ENCODE data around the gene ETS1. TPM values are rescaled to one million over a fixed set of nuclear protein-coding genes. Genes with fewer than 3 reads are reported as not detected.

Gene ETS1
- total RNA-seq, 2 experiments from 2014 or later = 579 to 590 TPM

DNA sequence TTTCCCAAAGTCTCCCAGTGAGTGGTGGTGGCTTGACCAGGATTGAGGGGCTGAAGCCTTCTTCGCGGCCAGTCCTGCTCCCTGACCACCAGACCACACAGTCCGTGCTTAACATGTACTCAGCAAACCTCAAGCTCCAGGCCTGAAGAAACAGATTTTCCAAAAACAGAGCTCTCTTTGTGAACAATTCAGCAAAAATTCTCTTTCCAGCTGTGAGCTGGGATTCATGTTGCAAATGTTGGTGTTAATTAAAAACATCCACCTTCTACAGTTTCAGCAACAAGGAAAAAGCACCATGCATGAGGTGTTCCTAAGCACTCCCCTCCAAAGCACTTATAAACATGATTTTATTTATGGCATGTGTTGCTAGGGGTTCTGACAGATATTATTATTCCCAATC, 129.5 kb downstream of the ETS1 start:
- CTCF ChIA-PET = interaction anchor here (0.6 to 2.0 kb wide), 9 partner anchors 8 to 319 kb away, joined by 3 to 8 read pairs (median 3); no protein-coding TSS in a partner anchor
- peaks cover 55% of the 10 kb centered on the region for H3K4me1 ChIP-seq (ENCODE audit: insufficient read depth, low read length)
- peaks cover 81% of the 10 kb centered on the region for H3K36me3 Mint-ChIP-seq (ENCODE audit: low read depth)
- peak in 1 of 14 experiments; percentile 8 for DNase-seq
- no peak overlapping the region for H3K4me3 Mint-ChIP-seq
- H3K9me3 ChIP-seq (ENCODE audit: control insufficient read depth in 1 of 2, insufficient read depth in 1 of 2, low read length in 2 of 2) = no peaks in the 10 kb centered on the region
- no peak for ATAC-seq (ENCODE audit: poor library complexity)
- H3K9me3 Mint-ChIP-seq = no peaks in the 10 kb centered on the region
- POLR2A ChIA-PET = interaction anchor here (0.5 to 23.3 kb wide), 18 partner anchors 8 to 219 kb away, joined by 3 to 476 read pairs (median 6); no protein-coding TSS in a partner anchor
- H3K27me3 ChIP-seq (ENCODE audit: control insufficient read depth in 1 of 2, insufficient read depth in 2 of 2, low read length in 2 of 2) = no peaks in the 10 kb centered on the region
- peaks cover 71% of the 10 kb centered on the region for H3K36me3 ChIP-seq (ENCODE audit: insufficient read depth, low read length)
- no peak overlapping the region for H3K4me3 ChIP-seq (ENCODE audit: low read length)
- no peak overlapping the region for H3K27ac ChIP-seq (ENCODE audit: low read depth in 1 of 2, low read length in 2 of 2)
- no peaks in the 10 kb centered on the region for H3K27me3 Mint-ChIP-seq
- H3K4me1 Mint-ChIP-seq (ENCODE audit: low read depth) = peaks cover 96% of the 10 kb centered on the region
- TF ChIP-seq, protein P1, sequence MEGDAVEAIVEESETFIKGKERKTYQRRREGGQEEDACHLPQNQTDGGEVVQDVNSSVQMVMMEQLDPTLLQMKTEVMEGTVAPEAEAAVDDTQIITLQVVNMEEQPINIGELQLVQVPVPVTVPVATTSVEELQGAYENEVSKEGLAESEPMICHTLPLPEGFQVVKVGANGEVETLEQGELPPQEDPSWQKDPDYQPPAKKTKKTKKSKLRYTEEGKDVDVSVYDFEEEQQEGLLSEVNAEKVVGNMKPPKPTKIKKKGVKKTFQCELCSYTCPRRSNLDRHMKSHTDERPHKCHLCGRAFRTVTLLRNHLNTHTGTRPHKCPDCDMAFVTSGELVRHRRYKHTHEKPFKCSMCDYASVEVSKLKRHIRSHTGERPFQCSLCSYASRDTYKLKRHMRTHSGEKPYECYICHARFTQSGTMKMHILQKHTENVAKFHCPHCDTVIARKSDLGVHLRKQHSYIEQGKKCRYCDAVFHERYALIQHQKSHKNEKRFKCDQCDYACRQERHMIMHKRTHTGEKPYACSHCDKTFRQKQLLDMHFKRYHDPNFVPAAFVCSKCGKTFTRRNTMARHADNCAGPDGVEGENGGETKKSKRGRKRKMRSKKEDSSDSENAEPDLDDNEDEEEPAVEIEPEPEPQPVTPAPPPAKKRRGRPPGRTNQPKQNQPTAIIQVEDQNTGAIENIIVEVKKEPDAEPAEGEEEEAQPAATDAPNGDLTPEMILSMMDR (IDR thresholded peaks at IDR 0.05) = no peak
- intact Hi-C loops (cut with DNase I, micrococcal nuclease) = no loop called here
- H3K27ac Mint-ChIP-seq = peak overlapping the region; percentile 80

DNA sequence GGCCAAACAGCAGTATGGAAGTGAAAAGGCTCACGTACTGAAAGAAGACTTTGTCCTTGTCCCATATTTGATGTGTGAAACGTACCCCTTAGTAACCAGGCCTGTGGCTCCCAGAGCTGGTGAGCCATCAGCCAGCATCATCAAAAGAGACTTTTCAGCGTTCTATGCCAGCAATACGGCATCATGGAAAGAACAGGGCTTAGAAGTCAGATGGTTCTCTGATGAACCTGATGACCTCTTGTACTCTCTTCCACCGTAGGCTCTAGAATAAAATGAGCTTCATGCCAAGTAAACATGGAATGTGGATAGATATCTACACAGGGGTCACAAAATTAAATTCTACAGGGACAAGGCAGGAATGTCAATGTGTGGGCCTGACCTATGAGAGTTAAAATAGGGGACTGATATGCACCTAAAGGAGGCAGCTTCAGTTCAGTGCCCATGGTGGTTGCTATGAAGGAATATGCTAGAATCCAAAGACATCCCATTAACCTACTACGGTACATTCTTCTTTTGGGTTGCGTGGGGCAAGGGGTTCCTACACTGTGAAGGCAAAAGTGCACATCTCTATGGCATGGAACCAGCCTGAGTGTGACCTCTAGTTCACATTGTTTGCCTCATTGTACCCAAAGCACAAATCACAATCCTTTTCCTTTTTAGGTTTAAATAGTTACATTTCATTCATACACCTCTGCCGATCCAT, 130.6 kb downstream of the ETS1 start:
- ChIA-PET POLR2A (interaction anchor here (0.7 to 23.3 kb wide), 16 partner anchors 8 to 171 kb away, joined by 3 to 476 read pairs (median 4); no protein-coding TSS in a partner anchor), CTCF (interaction anchor here (1.1 to 2.0 kb wide), 2 partner anchors 34 to 167 kb away, joined by 3 to 8 read pairs; no protein-coding TSS in a partner anchor)
- Mint-ChIP-seq H3K4me1 (ENCODE audit: low read depth) (peaks cover 93% of the 10 kb centered on the region), H3K27ac (peak overlapping the region; percentile 80), H3K9me3 (no peaks in the 10 kb centered on the region), H3K27me3 (no peaks in the 10 kb centered on the region), H3K4me3 (no peak overlapping the region), H3K36me3 (ENCODE audit: low read depth) (peaks cover 69% of the 10 kb centered on the region)
- Histone ChIP-seq H3K36me3 (ENCODE audit: insufficient read depth, low read length) (peaks cover 60% of the 10 kb centered on the region), H3K4me1 (ENCODE audit: insufficient read depth, low read length) (peaks cover 51% of the 10 kb centered on the region), H3K9me3 (ENCODE audit: control insufficient read depth in 1 of 2, insufficient read depth in 1 of 2, low read length in 2 of 2) (no peaks in the 10 kb centered on the region), H3K27ac (ENCODE audit: low read depth in 1 of 2, low read length in 2 of 2) (no peak overlapping the region), H3K27me3 (ENCODE audit: control insufficient read depth in 1 of 2, insufficient read depth in 2 of 2, low read length in 2 of 2) (no peaks in the 10 kb centered on the region), H3K4me3 (ENCODE audit: low read length) (no peak overlapping the region)
- TF ChIP-seq, protein P1 (IDR thresholded peaks at IDR 0.05) = no peak
- no peak for ATAC-seq (ENCODE audit: poor library complexity)
- peak in 1 of 14 experiments; percentile 2 for DNase-seq
- intact Hi-C loops (cut with DNase I, micrococcal nuclease) = no loop called here

DNA sequence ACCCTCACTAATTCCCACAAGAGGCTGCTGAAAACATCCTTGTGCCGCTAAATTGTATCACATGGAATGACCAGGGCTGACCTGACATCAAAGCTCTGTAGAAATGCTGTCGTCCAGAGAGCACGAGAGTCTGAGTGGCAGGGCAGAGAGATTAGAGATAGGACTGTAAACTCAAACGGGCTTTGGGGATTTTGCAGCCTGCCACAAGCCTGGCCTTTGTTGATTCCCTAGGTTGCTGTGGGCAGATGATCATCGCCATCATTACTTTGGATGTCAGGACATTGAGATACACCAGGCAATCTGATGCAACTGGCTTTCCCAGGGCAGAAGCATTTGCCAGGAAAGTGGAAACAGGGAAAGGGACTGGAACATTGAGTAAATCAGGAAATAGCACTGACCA, 131.6 kb downstream of the ETS1 start:
- intact Hi-C loops (cut with DNase I, micrococcal nuclease) = no loop called here
- Histone ChIP-seq H3K27ac (ENCODE audit: low read depth in 1 of 2, low read length in 2 of 2) (peak overlapping the region in 1 of 2 donors; percentile 8), H3K27me3 (ENCODE audit: control insufficient read depth in 1 of 2, insufficient read depth in 2 of 2, low read length in 2 of 2) (no peaks in the 10 kb centered on the region), H3K4me3 (ENCODE audit: low read length) (no peak overlapping the region), H3K4me1 (ENCODE audit: insufficient read depth, low read length) (peaks cover 47% of the 10 kb centered on the region), H3K36me3 (ENCODE audit: insufficient read depth, low read length) (peaks cover 50% of the 10 kb centered on the region), H3K9me3 (ENCODE audit: control insufficient read depth in 1 of 2, insufficient read depth in 1 of 2, low read length in 2 of 2) (no peaks in the 10 kb centered on the region)
- peaks cover 87% of the 10 kb centered on the region for H3K4me1 Mint-ChIP-seq (ENCODE audit: low read depth)
- no peaks in the 10 kb centered on the region for H3K9me3 Mint-ChIP-seq
- TF ChIP-seq, protein P1 (IDR thresholded peaks at IDR 0.05) = no peak
- H3K36me3 Mint-ChIP-seq (ENCODE audit: low read depth) = peaks cover 59% of the 10 kb centered on the region
- no peak for ATAC-seq (ENCODE audit: poor library complexity)
- H3K27me3 Mint-ChIP-seq = no peaks in the 10 kb centered on the region
- peak overlapping the region; percentile 80 for H3K27ac Mint-ChIP-seq
- H3K4me3 Mint-ChIP-seq = no peak overlapping the region
- ChIA-PET CTCF (no interaction called here), POLR2A (interaction anchor here (0.8 to 23.3 kb wide), 10 partner anchors 9 to 165 kb away, joined by 3 to 476 read pairs (median 6); no protein-coding TSS in a partner anchor)
- peak in 1 of 14 experiments; percentile 9 for DNase-seq
